HepG2 (cell line): ENCODE results near the gene PDCD2. TPM values are rescaled to one million over a fixed set of nuclear protein-coding genes. Genes with fewer than 3 reads are reported as not detected.

Experiments
- ARNT2 ChIP-seq: sonication (generic); formaldehyde crosslinking; IDR thresholded peaks from 2 replicates; pipeline ENCODE4 v1.8.0; 2022; ENCODE audit warnings: mild to moderate bottlenecking, low read depth, missing genetic modification reagents, moderate library complexity
- ERF ChIP-seq: IDR thresholded peaks from 2 replicates; pipeline ENCODE4 v1.6.1; 2018; ENCODE audit warnings: missing biosample characterization, missing genetic modification reagents
- FLYWCH1 ChIP-seq: sonication (generic); formaldehyde crosslinking; IDR thresholded peaks from 2 replicates; pipeline ENCODE4 v1.8.1; 2023; ENCODE audit warnings: mild to moderate bottlenecking, missing genetic modification reagents
- FOXO4 ChIP-seq: sonication (generic); formaldehyde crosslinking; conservative IDR thresholded peaks from 2 replicates; pipeline ENCODE4 v1.8.1; 2023; ENCODE audit warnings: missing genetic modification reagents
- FOXP1 ChIP-seq, 2 experiments: fragments of 450-650 bp in 1 of 2; IDR thresholded peaks; 2 replicates each; pipeline ENCODE4 v1.6.1; 2017 to 2018; ENCODE audit warnings: antibody characterized with exemption in 1 of 2
- GABPB1 ChIP-seq: IDR thresholded peaks from 2 replicates; pipeline ENCODE4 v1.6.1; 2016; ENCODE audit warnings: mild to moderate bottlenecking, missing genetic modification reagents, moderate library complexity, missing compliant biosample characterization
- HDAC2 ChIP-seq: sonication (generic); formaldehyde crosslinking; IDR thresholded peaks from 2 replicates; pipeline ENCODE4 v1.4.0; 2020; ENCODE audit warnings: missing genetic modification reagents
- MIER3 ChIP-seq: IDR thresholded peaks from 2 replicates; pipeline ENCODE4 v1.6.1; 2016; ENCODE audit warnings: missing compliant biosample characterization, borderline replicate concordance
- NONO ChIP-seq, 2 experiments: fragments of 450-650 bp in 1 of 2; sonication (generic) in 1 of 2; formaldehyde crosslinking in 1 of 2; IDR thresholded peaks in 1 of 2; conservative IDR thresholded peaks in 1 of 2; 2 replicates each; pipeline versions ENCODE4 v1.6.1 to v1.8.0; 2017 to 2022; ENCODE audit warnings: mild to moderate bottlenecking in 1 of 2, missing genetic modification reagents in 1 of 2, moderate library complexity in 1 of 2
- ONECUT2 ChIP-seq: sonication (generic); formaldehyde crosslinking; IDR thresholded peaks from 2 replicates; pipeline ENCODE4 v1.4.0; 2020; ENCODE audit warnings: missing genetic modification reagents
- RBM39 ChIP-seq: fragments of 200-400 bp; formaldehyde crosslinking; IDR thresholded peaks from one replicate; pipeline ENCODE4 v1.6.1; 2018; ENCODE audit warnings: antibody characterized with exemption, mild to moderate bottlenecking, low read depth, low read length; ENCODE audit not compliant: poor library complexity, severe bottlenecking
- RELA ChIP-seq: sonication (generic); formaldehyde crosslinking; IDR thresholded peaks from 2 replicates; pipeline ENCODE4 v1.4.0; 2020; ENCODE audit warnings: missing genetic modification reagents
- TFAP4 ChIP-seq: sonication (generic); IDR thresholded peaks from 2 replicates; pipeline ENCODE4 v1.6.1; 2016; ENCODE audit warnings: low read depth, borderline replicate concordance
- ZBTB7A ChIP-seq: sonication (generic); formaldehyde crosslinking; IDR thresholded peaks from 2 replicates; pipeline ENCODE4 v1.8.0; 2022; ENCODE audit warnings: mild to moderate bottlenecking, missing genetic modification reagents
- ZNF335 ChIP-seq: sonication (generic); formaldehyde crosslinking; IDR thresholded peaks from 2 replicates; pipeline ENCODE4 v1.4.0; 2020; ENCODE audit warnings: missing genetic modification reagents
- ZNF562 ChIP-seq: sonication (generic); formaldehyde crosslinking; IDR thresholded peaks from 2 replicates; pipeline ENCODE4 v1.8.0; 2022; ENCODE audit warnings: missing genetic modification reagents, borderline replicate concordance
- ZSCAN30 ChIP-seq: sonication (generic); formaldehyde crosslinking; IDR thresholded peaks from 2 replicates; pipeline ENCODE4 v1.5.0; 2020; ENCODE audit warnings: mild to moderate bottlenecking, missing genetic modification reagents
- polyA plus RNA-seq, 8 experiments: library from polyadenylated mRNA; depleted of rRNA in 3 of 8; stranded (reverse) in 7 of 8; unstranded in 1 of 8; fragments of >200 nt; fragmentation: Illumina TruSeq in 4 of 8; extraction: Trizol in 4 of 8; gene quantifications; 2 replicates each; pipeline versions ENCODE4 v1.2.1 to v1.2.3, GENCODE V29; 2011 to 2016; ENCODE audit warnings: low read depth in 4 of 8, missing spikeins in 1 of 8, mixed read lengths in 1 of 8; ENCODE audit not compliant: insufficient read depth in 1 of 8
- total RNA-seq, 5 experiments: library from RNA; depleted of rRNA; stranded (reverse); fragments of >200 nt; fragmentation: Illumina TruSeq; extraction: Trizol; gene quantifications; 2 replicates each; pipeline ENCODE4 v1.2.3, GENCODE V29; 2016; ENCODE audit warnings: low read depth in 1 of 5
- TF ChIP-seq, protein P1 (sequence below): sonication (generic); formaldehyde crosslinking; IDR thresholded peaks from 2 replicates; pipeline ENCODE4 v1.4.0; 2020; ENCODE audit warnings: missing genetic modification reagents
- TF ChIP-seq, protein P2 (sequence below): sonication (generic); formaldehyde crosslinking; conservative IDR thresholded peaks from 2 replicates; pipeline ENCODE4 v1.4.0; 2020; ENCODE audit warnings: missing genetic modification reagents
- TF ChIP-seq, protein P3 (sequence below): sonication (generic); formaldehyde crosslinking; IDR thresholded peaks from 2 replicates; pipeline ENCODE4 v1.4.0; 2020; ENCODE audit warnings: mild to moderate bottlenecking, missing genetic modification reagents

The PDCD2 gene
- total and polyA plus RNA-seq, 2 of the 13 experiments (the other 11 are each of a cell fraction or from before 2014, with no cell fraction given), result 83.6 to 133 TPM

GRCh38 chr6:170554013-170554795, 30.2 kb downstream of the PDCD2 start, which contains the start of gene TBP (continued):
- TF ChIP-seq ZNF562, result no peak
- TF ChIP-seq RBM39, result peak; percentile 95
- no peak for TF ChIP-seq NONO (IDR thresholded peaks at IDR 0.05)
- peak; percentile 92 for TF ChIP-seq NONO (CRISPR knock-in tag; conservative IDR thresholded peaks at IDR 0.05)
- peak; percentile 99 for TF ChIP-seq FOXP1 (IDR thresholded peaks at IDR 0.05)
- peak; percentile 91 for TF ChIP-seq FOXP1 (CRISPR knock-in tag; IDR thresholded peaks at IDR 0.05)
- peak; percentile 65; the same call in 1 of the 2 replicates for TF ChIP-seq TFAP4
- TF ChIP-seq GABPB1 (CRISPR knock-in tag), result peak; percentile 100
- TF ChIP-seq HDAC2 (CRISPR knock-in tag), result peak; percentile 93
- TF ChIP-seq, protein P1, sequence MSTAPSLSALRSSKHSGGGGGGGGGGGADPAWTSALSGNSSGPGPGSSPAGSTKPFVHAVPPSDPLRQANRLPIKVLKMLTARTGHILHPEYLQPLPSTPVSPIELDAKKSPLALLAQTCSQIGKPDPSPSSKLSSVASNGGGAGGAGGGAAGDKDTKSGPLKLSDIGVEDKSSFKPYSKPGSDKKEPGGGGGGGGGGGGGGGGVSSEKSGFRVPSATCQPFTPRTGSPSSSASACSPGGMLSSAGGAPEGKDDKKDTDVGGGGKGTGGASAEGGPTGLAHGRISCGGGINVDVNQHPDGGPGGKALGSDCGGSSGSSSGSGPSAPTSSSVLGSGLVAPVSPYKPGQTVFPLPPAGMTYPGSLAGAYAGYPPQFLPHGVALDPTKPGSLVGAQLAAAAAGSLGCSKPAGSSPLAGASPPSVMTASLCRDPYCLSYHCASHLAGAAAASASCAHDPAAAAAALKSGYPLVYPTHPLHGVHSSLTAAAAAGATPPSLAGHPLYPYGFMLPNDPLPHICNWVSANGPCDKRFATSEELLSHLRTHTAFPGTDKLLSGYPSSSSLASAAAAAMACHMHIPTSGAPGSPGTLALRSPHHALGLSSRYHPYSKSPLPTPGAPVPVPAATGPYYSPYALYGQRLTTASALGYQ, result no peak; the same call in 1 of the 2 replicates
- TF ChIP-seq ZBTB7A, result peak; percentile 81
- peak; percentile 52 for TF ChIP-seq ARNT2 (CRISPR knock-in tag)
- peak; percentile 95 for TF ChIP-seq ERF (CRISPR knock-in tag)
- no peak for TF ChIP-seq FLYWCH1 (CRISPR knock-in tag)
- TF ChIP-seq, protein P2, sequence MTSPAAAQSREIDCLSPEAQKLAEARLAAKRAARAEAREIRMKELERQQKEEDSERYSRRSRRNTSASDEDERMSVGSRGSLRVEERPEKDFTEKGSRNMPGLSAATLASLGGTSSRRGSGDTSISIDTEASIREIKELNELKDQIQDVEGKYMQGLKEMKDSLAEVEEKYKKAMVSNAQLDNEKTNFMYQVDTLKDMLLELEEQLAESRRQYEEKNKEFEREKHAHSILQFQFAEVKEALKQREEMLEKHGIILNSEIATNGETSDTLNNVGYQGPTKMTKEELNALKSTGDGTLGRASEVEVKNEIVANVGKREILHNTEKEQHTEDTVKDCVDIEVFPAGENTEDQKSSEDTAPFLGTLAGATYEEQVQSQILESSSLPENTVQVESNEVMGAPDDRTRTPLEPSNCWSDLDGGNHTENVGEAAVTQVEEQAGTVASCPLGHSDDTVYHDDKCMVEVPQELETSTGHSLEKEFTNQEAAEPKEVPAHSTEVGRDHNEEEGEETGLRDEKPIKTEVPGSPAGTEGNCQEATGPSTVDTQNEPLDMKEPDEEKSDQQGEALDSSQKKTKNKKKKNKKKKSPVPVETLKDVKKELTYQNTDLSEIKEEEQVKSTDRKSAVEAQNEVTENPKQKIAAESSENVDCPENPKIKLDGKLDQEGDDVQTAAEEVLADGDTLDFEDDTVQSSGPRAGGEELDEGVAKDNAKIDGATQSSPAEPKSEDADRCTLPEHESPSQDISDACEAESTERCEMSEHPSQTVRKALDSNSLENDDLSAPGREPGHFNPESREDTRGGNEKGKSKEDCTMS (CRISPR knock-in tag), result no peak
- peak; percentile 98; the same call in 1 of the 2 replicates for TF ChIP-seq MIER3 (CRISPR knock-in tag)
- TF ChIP-seq ZSCAN30 (CRISPR knock-in tag), result peak; percentile 67; the same call in 1 of the 2 replicates
- TF ChIP-seq ZNF335, result peak; percentile 97
- peak; percentile 100 for TF ChIP-seq ONECUT2 (CRISPR knock-in tag)
- no peak; the same call in 1 of the 2 replicates for TF ChIP-seq RELA (CRISPR knock-in tag)
- TF ChIP-seq FOXO4 (CRISPR knock-in tag), result no peak; the same call in 1 of the 2 replicates
- TF ChIP-seq, protein P3, sequence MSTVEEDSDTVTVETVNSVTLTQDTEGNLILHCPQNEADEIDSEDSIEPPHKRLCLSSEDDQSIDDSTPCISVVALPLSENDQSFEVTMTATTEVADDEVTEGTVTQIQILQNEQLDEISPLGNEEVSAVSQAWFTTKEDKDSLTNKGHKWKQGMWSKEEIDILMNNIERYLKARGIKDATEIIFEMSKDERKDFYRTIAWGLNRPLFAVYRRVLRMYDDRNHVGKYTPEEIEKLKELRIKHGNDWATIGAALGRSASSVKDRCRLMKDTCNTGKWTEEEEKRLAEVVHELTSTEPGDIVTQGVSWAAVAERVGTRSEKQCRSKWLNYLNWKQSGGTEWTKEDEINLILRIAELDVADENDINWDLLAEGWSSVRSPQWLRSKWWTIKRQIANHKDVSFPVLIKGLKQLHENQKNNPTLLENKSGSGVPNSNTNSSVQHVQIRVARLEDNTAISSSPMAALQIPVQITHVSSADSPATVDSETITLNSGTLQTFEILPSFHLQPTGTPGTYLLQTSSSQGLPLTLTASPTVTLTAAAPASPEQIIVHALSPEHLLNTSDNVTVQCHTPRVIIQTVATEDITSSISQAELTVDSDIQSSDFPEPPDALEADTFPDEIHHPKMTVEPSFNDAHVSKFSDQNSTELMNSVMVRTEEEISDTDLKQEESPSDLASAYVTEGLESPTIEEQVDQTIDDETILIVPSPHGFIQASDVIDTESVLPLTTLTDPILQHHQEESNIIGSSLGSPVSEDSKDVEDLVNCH (CRISPR knock-in tag), result no peak
